Measurements from ENCODE around the gene STX3.
A peak's percentile ranks its signal among the peaks of the same experiment; 100 is the strongest.
"Not testable (repeated sequence)": the region's sequence is repeated elsewhere in the genome, so short reads cannot be mapped to it uniquely, and the experiment has no call there.

STX3 gene

DNA sequence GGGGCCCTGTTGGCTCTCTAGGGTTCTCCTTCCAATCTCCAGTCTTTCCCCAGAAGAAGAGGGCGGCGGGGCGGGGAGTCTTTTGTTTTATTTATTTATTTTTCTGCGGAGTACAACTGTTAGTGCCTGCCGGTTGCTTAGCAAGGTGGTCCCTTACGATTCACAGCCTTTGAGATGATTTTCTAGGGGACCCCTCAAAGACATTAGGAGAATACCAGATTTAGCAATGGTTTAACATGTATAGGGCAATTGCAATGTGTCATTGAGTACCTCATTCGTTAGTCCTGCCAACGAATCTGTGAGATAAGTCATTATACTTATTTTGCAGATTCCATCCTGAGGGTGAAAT lies 55.7 kb downstream of the STX3 start:
- H3K4me3 ChIP-seq (ENCODE audit: low read depth, low read length) = peak overlapping the region; percentile 98
- TF ChIP-seq, protein P1, sequence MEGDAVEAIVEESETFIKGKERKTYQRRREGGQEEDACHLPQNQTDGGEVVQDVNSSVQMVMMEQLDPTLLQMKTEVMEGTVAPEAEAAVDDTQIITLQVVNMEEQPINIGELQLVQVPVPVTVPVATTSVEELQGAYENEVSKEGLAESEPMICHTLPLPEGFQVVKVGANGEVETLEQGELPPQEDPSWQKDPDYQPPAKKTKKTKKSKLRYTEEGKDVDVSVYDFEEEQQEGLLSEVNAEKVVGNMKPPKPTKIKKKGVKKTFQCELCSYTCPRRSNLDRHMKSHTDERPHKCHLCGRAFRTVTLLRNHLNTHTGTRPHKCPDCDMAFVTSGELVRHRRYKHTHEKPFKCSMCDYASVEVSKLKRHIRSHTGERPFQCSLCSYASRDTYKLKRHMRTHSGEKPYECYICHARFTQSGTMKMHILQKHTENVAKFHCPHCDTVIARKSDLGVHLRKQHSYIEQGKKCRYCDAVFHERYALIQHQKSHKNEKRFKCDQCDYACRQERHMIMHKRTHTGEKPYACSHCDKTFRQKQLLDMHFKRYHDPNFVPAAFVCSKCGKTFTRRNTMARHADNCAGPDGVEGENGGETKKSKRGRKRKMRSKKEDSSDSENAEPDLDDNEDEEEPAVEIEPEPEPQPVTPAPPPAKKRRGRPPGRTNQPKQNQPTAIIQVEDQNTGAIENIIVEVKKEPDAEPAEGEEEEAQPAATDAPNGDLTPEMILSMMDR (IDR thresholded peaks at IDR 0.05; ENCODE audit: borderline replicate concordance, insufficient read depth, low read depth, low read length) = no peak

DNA sequence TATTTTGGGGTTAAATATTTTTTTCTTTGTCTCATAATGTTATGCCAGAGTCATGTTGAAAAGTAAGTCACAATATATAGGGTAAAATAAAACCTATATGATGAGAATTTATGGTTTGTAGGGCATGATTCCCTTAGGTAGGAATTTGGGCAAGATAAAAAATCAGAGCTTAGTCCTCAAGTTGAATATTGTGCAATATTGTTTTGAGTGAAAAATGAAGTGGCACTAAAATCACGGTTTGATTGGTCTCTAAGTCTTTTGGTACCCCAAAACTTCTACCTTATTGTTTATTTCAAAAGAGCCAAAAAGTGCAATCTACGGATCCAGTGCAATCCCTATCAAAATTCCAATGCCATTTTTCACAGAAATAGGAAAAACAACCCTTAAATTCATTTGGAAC lies 57.0 kb downstream of the STX3 start:
- H3K4me3 ChIP-seq (ENCODE audit: low read depth, low read length) = no peak overlapping the region
- TF ChIP-seq, protein P1 (IDR thresholded peaks at IDR 0.05; ENCODE audit: borderline replicate concordance, insufficient read depth, low read depth, low read length) = no peak

DNA sequence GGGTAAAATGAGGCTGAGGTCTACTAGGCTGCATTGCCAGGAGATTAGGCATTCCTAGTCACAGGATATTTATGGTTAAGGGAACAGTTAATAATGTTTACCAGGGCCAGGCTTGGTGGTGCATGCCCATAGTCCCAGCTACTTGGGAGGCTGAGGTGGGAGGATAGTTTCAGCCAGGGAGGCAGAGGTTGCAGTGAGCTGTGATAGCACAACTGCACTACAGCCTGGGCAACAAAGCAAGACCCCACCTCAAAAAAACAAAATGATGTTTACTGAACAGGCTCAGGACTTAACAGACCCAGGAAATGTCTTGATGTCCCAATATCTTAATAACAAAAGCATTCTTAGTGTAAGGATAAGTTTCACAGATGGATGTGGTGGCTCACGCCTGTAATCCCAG lies 58.2 kb downstream of the STX3 start:
- TF ChIP-seq, protein P1 (IDR thresholded peaks at IDR 0.05; ENCODE audit: borderline replicate concordance, insufficient read depth, low read depth, low read length) = no peak
- H3K4me3 ChIP-seq (ENCODE audit: low read depth, low read length) = no peak overlapping the region

DNA sequence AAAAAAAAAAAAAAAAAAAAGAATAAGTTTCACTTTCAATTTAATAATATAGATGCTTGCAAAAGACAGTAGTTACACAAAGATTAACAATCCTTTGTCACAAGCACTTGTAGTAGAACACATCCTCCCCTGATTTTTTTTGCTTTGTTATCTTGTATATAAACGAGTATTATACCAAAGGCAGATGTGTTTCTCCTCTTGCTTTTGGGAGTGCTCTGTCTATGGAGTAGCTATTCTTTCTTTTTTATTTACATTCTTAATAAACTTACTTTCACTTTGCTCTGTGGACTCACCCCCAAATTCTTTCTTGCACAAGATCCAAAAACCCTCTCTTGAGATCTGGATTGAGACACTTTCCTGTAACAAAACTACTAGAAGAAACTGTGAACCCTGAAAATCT lies 58.8 kb downstream of the STX3 start:
- no peak overlapping the region for H3K4me3 ChIP-seq (ENCODE audit: low read depth, low read length)
- TF ChIP-seq, protein P1 (IDR thresholded peaks at IDR 0.05; ENCODE audit: borderline replicate concordance, insufficient read depth, low read depth, low read length) = no peak

DNA sequence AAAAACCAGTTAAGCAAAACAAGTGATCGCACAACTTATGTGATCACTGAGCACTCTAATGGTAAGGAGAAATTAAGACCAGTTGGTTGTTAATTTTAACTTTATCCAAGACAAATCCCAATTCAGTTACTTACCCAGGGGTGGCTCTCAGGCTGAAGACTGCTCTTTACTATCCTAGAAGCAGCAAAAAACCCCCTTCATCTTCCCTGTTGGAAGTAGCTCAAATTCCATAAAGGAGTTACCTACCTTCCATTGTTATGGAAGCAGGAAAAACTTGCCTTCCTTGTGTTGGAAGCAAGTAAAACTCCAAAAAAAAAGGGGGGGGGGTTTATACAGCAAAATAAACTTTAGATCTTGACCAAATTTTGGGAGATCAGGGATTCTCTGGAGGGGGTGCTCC lies 60.6 kb downstream of the STX3 start:
- TF ChIP-seq, protein P1 (IDR thresholded peaks at IDR 0.05; ENCODE audit: borderline replicate concordance, insufficient read depth, low read depth, low read length) = no peak

DNA sequence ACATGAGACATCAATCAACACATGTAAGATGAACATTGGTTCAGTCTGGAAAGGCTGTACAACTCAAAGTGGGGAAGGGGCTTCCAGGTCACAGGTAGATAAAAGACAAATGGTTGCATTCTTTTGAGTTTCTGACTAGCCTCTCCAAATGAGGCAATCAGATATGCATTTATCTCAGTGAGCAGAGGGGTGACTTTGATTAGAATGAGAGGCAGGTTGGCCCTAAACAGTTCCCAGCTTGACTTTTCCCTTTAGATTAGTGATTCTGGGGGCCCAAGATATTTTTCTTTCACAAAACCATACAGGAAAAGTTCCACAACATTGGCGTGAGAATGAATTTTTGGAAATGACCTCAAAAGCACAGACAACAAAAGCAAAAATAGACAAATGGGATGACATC lies 61.3 kb downstream of the STX3 start:
- not testable (repeated sequence) for H3K4me3 ChIP-seq (ENCODE audit: low read depth, low read length)

More for the DNA sequence above, 60.6 kb downstream of the STX3 start:
- H3K4me3 ChIP-seq (ENCODE audit: low read depth, low read length) = no peak overlapping the region

DNA sequence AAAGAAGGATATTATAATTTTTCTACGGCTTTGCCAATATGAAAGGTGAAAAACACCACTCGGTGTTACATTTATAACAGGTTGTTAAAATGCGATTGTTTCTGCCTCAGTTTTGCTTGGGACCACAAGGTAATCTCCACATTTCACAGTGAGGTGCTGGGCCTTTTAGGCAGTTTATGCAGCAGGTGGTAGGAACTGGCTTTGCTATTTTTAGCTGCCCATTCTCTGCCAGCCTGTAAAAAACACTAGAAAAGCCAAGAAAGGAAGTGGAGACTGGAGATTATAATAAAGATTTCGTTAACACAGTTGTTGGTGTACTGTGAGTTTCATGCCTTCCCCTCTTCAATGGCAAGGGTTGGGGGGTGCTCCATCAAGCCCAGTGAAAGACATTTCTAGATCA lies 63.4 kb downstream of the STX3 start:
- no peak overlapping the region for H3K4me3 ChIP-seq (ENCODE audit: low read depth, low read length)
- TF ChIP-seq, protein P1 (IDR thresholded peaks at IDR 0.05; ENCODE audit: borderline replicate concordance, insufficient read depth, low read depth, low read length) = no peak

DNA sequence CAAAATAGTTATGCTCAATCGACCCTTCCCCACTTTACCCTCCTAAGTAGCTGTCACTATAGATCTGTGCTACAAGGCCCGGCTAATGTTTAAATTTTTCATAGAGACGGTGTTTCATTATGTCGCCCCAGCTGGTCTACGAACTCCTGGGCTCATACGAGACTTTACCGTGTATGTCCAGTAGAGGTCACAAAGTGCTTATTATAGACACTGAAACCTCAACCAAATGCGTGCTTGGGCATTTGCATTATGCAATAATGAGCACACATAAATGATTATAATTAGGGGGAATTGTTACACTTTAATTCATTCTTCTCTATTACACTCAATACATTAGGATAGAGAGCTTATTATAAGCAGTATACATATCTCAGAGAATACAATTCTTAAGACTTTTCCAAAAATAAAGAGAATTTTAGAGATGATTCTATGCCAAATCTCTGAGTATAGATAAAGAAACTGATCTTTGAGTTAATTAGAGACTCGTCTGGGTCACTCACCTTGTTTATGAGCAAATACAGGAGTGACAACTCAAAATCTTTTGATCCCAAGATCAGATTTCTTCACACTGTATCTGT lies 67.9 kb downstream of the STX3 start:
- TF ChIP-seq, protein P1 (IDR thresholded peaks at IDR 0.05; ENCODE audit: borderline replicate concordance, insufficient read depth, low read depth, low read length) = peak; percentile 45; the same call in 1 of the 2 replicates
- no peak overlapping the region for H3K4me3 ChIP-seq (ENCODE audit: low read depth, low read length)
